ENCODE results near the gene INPP5D.
A peak's percentile ranks its signal among the peaks of the same experiment; 100 is the strongest.
"Not testable (repeated sequence)": the region's sequence is repeated elsewhere in the genome, so short reads cannot be mapped to it uniquely, and the experiment has no call there.

INPP5D gene

GRCh38 chr2:233152541-233152940 is 92.4 kb downstream of the INPP5D start:
- no peak for DNase-seq

GRCh38 chr2:233153146-233153798 is 93.1 kb downstream of the INPP5D start:
- DNase-seq: no peak

GRCh38 chr2:233156001-233156400 is 95.9 kb downstream of the INPP5D start:
- DNase-seq: no peak

- DNase-seq: not testable (repeated sequence)
These were observed 96.3 kb downstream of the INPP5D start for GRCh38 chr2:233156461-233156860.

GRCh38 chr2:233161730-233162129 is 101.6 kb downstream of the INPP5D start:
- no peak for DNase-seq

GRCh38 chr2:233162770-233163169 is 102.6 kb downstream of the INPP5D start:
- DNase-seq: no peak

GRCh38 chr2:233163486-233164103 is 103.5 kb downstream of the INPP5D start:
- DNase-seq: no peak

GRCh38 chr2:233164128-233164635 is 104.0 kb downstream of the INPP5D start:
- DNase-seq: no peak

- DNase-seq: no peak
These were observed 104.8 kb downstream of the INPP5D start for GRCh38 chr2:233164967-233165366.

GRCh38 chr2:233165543-233165894 is 105.4 kb downstream of the INPP5D start:
- DNase-seq: no peak

- DNase-seq: peak; percentile 25
These were observed 105.9 kb downstream of the INPP5D start for GRCh38 chr2:233165895-233166661.

GRCh38 chr2:233168445-233168844 is 108.3 kb downstream of the INPP5D start:
- no peak for DNase-seq

- no peak for DNase-seq
These were observed 108.8 kb downstream of the INPP5D start for GRCh38 chr2:233168919-233169318.

- DNase-seq: no peak
These were observed 111.2 kb downstream of the INPP5D start for GRCh38 chr2:233171344-233171743.

GRCh38 chr2:233173115-233173514 is 113.0 kb downstream of the INPP5D start:
- DNase-seq: no peak

GRCh38 chr2:233174137-233174536 is 114.0 kb downstream of the INPP5D start:
- no peak for DNase-seq

- no peak for DNase-seq
These were observed 119.1 kb downstream of the INPP5D start for GRCh38 chr2:233178994-233179847.

GRCh38 chr2:233179848-233180366 is 119.8 kb downstream of the INPP5D start:
- DNase-seq: no peak

- no peak for DNase-seq
These were observed 123.8 kb downstream of the INPP5D start for GRCh38 chr2:233183869-233184418.

GRCh38 chr2:233184669-233185068 is 124.5 kb downstream of the INPP5D start:
- no peak for DNase-seq

- DNase-seq: no peak
These were observed 125.2 kb downstream of the INPP5D start for GRCh38 chr2:233185330-233185729.

GRCh38 chr2:233185963-233186362 is 125.8 kb downstream of the INPP5D start:
- no peak for DNase-seq
